Neural progenitor cell (in vitro differentiated cells): ENCODE measurements around the gene CEP290.
"Not testable (repeated sequence)": the region's sequence is repeated elsewhere in the genome, so short reads cannot be mapped to it uniquely, and the experiment has no call there.

Source experiments
- EZH2 ChIP-seq: fragments of 200-600 bp; sonication (generic); IDR thresholded peaks from 2 replicates; pipeline ENCODE4 v1.6.1; 2017; ENCODE audit warnings: antibody characterized with exemption, mild to moderate bottlenecking, moderate library complexity
- EZH2phosphoT487 ChIP-seq: fragments of 200-600 bp; sonication (generic); IDR thresholded peaks from 2 replicates; pipeline ENCODE4 v1.6.1; 2017; ENCODE audit warnings: antibody characterized with exemption
- TF ChIP-seq, protein P1 (sequence below): fragments of 200-600 bp; sonication (generic); IDR thresholded peaks from 2 replicates; pipeline ENCODE4 v1.5.1; 2017; ENCODE audit warnings: antibody characterized with exemption, mild to moderate bottlenecking

DNA sequence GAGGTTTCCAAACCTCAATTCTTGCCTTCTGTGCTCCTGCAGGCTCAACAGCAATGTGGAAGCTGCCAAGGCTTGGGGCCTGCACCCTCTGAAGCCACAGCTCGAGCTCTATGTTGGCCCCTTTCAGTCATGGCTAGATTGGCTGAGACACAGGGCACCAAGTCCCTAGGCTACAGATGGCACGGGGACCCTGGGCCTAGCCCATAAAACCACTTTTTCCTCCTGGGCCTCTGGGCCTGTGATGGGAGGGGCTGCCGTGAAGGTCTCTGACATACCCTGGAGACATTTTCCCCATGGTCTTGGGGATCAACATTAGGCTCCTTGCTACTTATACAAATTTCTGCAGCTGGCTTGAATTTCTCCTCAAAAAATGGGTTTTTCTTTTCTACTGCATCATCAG lies 110.7 kb downstream of the CEP290 start:
- TF ChIP-seq, protein P1, sequence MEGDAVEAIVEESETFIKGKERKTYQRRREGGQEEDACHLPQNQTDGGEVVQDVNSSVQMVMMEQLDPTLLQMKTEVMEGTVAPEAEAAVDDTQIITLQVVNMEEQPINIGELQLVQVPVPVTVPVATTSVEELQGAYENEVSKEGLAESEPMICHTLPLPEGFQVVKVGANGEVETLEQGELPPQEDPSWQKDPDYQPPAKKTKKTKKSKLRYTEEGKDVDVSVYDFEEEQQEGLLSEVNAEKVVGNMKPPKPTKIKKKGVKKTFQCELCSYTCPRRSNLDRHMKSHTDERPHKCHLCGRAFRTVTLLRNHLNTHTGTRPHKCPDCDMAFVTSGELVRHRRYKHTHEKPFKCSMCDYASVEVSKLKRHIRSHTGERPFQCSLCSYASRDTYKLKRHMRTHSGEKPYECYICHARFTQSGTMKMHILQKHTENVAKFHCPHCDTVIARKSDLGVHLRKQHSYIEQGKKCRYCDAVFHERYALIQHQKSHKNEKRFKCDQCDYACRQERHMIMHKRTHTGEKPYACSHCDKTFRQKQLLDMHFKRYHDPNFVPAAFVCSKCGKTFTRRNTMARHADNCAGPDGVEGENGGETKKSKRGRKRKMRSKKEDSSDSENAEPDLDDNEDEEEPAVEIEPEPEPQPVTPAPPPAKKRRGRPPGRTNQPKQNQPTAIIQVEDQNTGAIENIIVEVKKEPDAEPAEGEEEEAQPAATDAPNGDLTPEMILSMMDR, result not testable (repeated sequence)
- not testable (repeated sequence) for TF ChIP-seq EZH2, EZH2phosphoT487
